H1 (cell line): ENCODE measurements around the gene ATP2B3. TPM values are rescaled to one million over a fixed set of nuclear protein-coding genes. Genes with fewer than 3 reads are reported as not detected.

Source experiments
- CTCF ChIA-PET: fragments of 300-600 bp; sonication (Branson Sonifier 250); formaldehyde crosslinking; loops from one replicate; lab custom pipeline; 2021; ENCODE audit not compliant: partially characterized antibody; lab: Charles Lee
- POLR2A ChIA-PET: fragments of 300-600 bp; sonication (Branson Sonifier 250); formaldehyde crosslinking; loops from one replicate; lab custom pipeline; 2021; ENCODE audit warnings: inconsistent platforms; ENCODE audit not compliant: partially characterized antibody; lab: Charles Lee
- DNase-seq, 2 experiments: peaks; one replicate each; pipeline versions ENCODE4 v3.0.0 to v3.0.0-alpha.2; 2010 to 2022; ENCODE audit warnings: low spot score in 2 of 2, low read depth in 1 of 2, mixed read lengths in 1 of 2
- FAIRE-seq: peaks from 2 replicates; lab custom pipeline; 2011; peaks lifted over from hg19 to GRCh38; lab: Jason Lieb, UNC
- H2AFZ ChIP-seq: 2 replicates; pipeline ENCODE4 v1.8.1; 2012; ENCODE audit warnings: low read length, inconsistent platforms
- H2AK5ac ChIP-seq: 2 replicates; pipeline ENCODE4 v1.6.1; 2013; ENCODE audit warnings: low read depth, low read length
- H2BK120ac ChIP-seq: replicated peaks from 2 replicates; pipeline ENCODE3; 2013; ENCODE audit warnings: low read depth, low read length, inconsistent platforms
- H2BK12ac ChIP-seq: 2 replicates; pipeline ENCODE4 v1.6.1; 2013; ENCODE audit warnings: low read depth, low read length
- H2BK15ac ChIP-seq: 2 replicates; pipeline ENCODE4 v1.6.1; 2013; ENCODE audit warnings: low read length
- H2BK20ac ChIP-seq: 2 replicates; pipeline ENCODE4 v1.6.1; 2013; ENCODE audit warnings: low read length
- H2BK5ac ChIP-seq: 2 replicates; pipeline ENCODE4 v1.6.1; 2013; ENCODE audit warnings: low read depth, low read length
- H3K14ac ChIP-seq: 2 replicates; pipeline ENCODE4 v1.6.1; 2013; ENCODE audit warnings: inconsistent platforms; ENCODE audit not compliant: insufficient read length
- H3K18ac ChIP-seq: 2 replicates; pipeline ENCODE4 v1.6.1; 2013; ENCODE audit warnings: low read length; ENCODE audit errors: extremely low read depth
- H3K23ac ChIP-seq: 2 replicates; pipeline ENCODE4 v1.6.1; 2013; ENCODE audit warnings: inconsistent platforms; ENCODE audit not compliant: insufficient read length
- H3K23me2 ChIP-seq: 2 replicates; pipeline ENCODE4 v1.6.1; 2013; ENCODE audit warnings: low read depth, low read length
- H3K27ac ChIP-seq: 2 replicates; pipeline ENCODE4 v1.6.1; 2011; ENCODE audit warnings: low read depth, low read length, inconsistent platforms
- H3K27me3 ChIP-seq, 4 experiments: replicated peaks in 1 of 4; 1 replicate in 1 of 4; 2 replicates in 3 of 4; pipeline versions ENCODE4 v1.6.1 to v1.8.1; 2011 to 2013; ENCODE audit warnings: low read length in 3 of 4, mild to moderate bottlenecking in 3 of 4, inconsistent platforms in 2 of 4, mixed read lengths in 2 of 4, moderate library complexity in 1 of 4; ENCODE audit not compliant: control insufficient read depth in 3 of 4, insufficient read depth in 3 of 4; ENCODE audit errors: extremely low read depth in 1 of 4
- H3K36me3 ChIP-seq, 4 experiments: 2 replicates each; pipeline versions ENCODE4 v1.6.1 to v1.8.1; 2011 to 2013; ENCODE audit warnings: mild to moderate bottlenecking in 4 of 4, low read length in 3 of 4, moderate library complexity in 2 of 4, control low read depth in 1 of 4, inconsistent platforms in 1 of 4; ENCODE audit not compliant: insufficient read depth in 4 of 4, control insufficient read depth in 2 of 4
- H3K4ac ChIP-seq: replicated peaks from 2 replicates; pipeline ENCODE3; 2013; ENCODE audit warnings: low read length, low read depth, mixed read lengths, inconsistent platforms; ENCODE audit not compliant: insufficient read length
- H3K4me1 ChIP-seq, 4 experiments: replicated peaks in 1 of 4; 1 replicate in 1 of 4; 2 replicates in 3 of 4; pipeline versions ENCODE4 v1.6.1 to v1.8.1; 2011 to 2013; ENCODE audit warnings: low read length in 3 of 4, inconsistent platforms in 2 of 4, mixed read lengths in 1 of 4; ENCODE audit not compliant: insufficient read depth in 4 of 4, control insufficient read depth in 3 of 4
- H3K4me2 ChIP-seq, 2 experiments: 2 replicates each; pipeline versions ENCODE4 v1.6.1 to v1.8.1; 2011 to 2013; ENCODE audit warnings: low read depth in 2 of 2, low read length in 2 of 2, control low read depth in 1 of 2, inconsistent platforms in 1 of 2, mild to moderate bottlenecking in 1 of 2; ENCODE audit not compliant: insufficient read depth in 1 of 2
- H3K4me3 ChIP-seq, 4 experiments: fragments of 200-600, 300-600 bp in 1 of 4; sonication (generic), shearing (Covaris generic), sonication (Bioruptor Twin) in 1 of 4; 2 replicates each; pipeline versions ENCODE4 v1.5.1 to v1.8.1; 2011 to 2016; ENCODE audit warnings: low read length in 4 of 4, low read depth in 3 of 4, control low read depth in 2 of 4, inconsistent platforms in 2 of 4, mild to moderate bottlenecking in 2 of 4, mixed read lengths in 1 of 4, moderate library complexity in 1 of 4; ENCODE audit not compliant: insufficient read depth in 2 of 4; ENCODE audit errors: extremely low read depth in 1 of 4
- H3K56ac ChIP-seq: replicated peaks from 2 replicates; pipeline ENCODE3; 2013; ENCODE audit warnings: low read depth, mild to moderate bottlenecking, mixed read lengths, low read length, inconsistent platforms; ENCODE audit not compliant: insufficient read length
- H3K79me1 ChIP-seq: 2 replicates; pipeline ENCODE4 v1.6.1; 2013; ENCODE audit warnings: low read depth, low read length, control low read depth
- H3K79me2 ChIP-seq, 2 experiments: 2 replicates each; pipeline versions ENCODE4 v1.6.1 to v1.8.1; 2012 to 2013; ENCODE audit warnings: low read length in 2 of 2, mild to moderate bottlenecking in 2 of 2, inconsistent platforms in 1 of 2; ENCODE audit not compliant: insufficient read depth in 2 of 2, control insufficient read depth in 1 of 2
- H3K9ac ChIP-seq, 4 experiments: replicated peaks in 1 of 4; 1 replicate in 1 of 4; 2 replicates in 3 of 4; pipeline versions ENCODE4 v1.6.1 to v1.8.1; 2011 to 2013; ENCODE audit warnings: low read depth in 3 of 4, low read length in 3 of 4, control low read depth in 2 of 4, mild to moderate bottlenecking in 2 of 4, moderate library complexity in 2 of 4, inconsistent platforms in 1 of 4; ENCODE audit errors: extremely low read depth in 1 of 4
- H3K9me3 ChIP-seq, 2 experiments: 2 replicates each; pipeline versions ENCODE4 v1.6.1 to v1.8.1; 2012 to 2013; ENCODE audit warnings: mild to moderate bottlenecking in 2 of 2, moderate library complexity in 2 of 2, control low read depth in 1 of 2, inconsistent platforms in 1 of 2, low read depth in 1 of 2, low read length in 1 of 2, mixed read lengths in 1 of 2; ENCODE audit not compliant: insufficient read depth in 2 of 2
- H4K20me1 ChIP-seq, 2 experiments: replicated peaks in 1 of 2; 2 replicates each; pipeline versions ENCODE3 to v1.8.1; 2011 to 2013; ENCODE audit warnings: inconsistent platforms in 2 of 2, low read length in 2 of 2, mild to moderate bottlenecking in 1 of 2; ENCODE audit not compliant: insufficient read depth in 2 of 2, control insufficient read depth in 1 of 2
- H4K5ac ChIP-seq: 2 replicates; pipeline ENCODE4 v1.6.1; 2013; ENCODE audit warnings: low read length, low read depth, mixed read lengths, inconsistent platforms; ENCODE audit not compliant: insufficient read length
- H4K8ac ChIP-seq: 2 replicates; pipeline ENCODE4 v1.8.0; 2013; ENCODE audit warnings: mild to moderate bottlenecking, moderate library complexity, low read length, inconsistent platforms; ENCODE audit not compliant: insufficient read depth; ENCODE audit errors: extremely low read depth
- H4K91ac ChIP-seq: replicated peaks from 2 replicates; pipeline ENCODE3; 2013; ENCODE audit warnings: low read length, mixed read lengths, inconsistent platforms; ENCODE audit not compliant: insufficient read length
- EGR1 ChIP-seq: IDR thresholded peaks from 2 replicates; pipeline ENCODE4 v1.6.1; 2011; ENCODE audit warnings: low read depth, low read length, borderline replicate concordance
- HDAC6 ChIP-seq: IDR thresholded peaks from one replicate; pipeline ENCODE4 v1.7.1; 2012; ENCODE audit warnings: low read depth, mild to moderate bottlenecking, inconsistent platforms, low read length, moderate library complexity
- JUN ChIP-seq: IDR thresholded peaks from 2 replicates; pipeline ENCODE4 v1.6.1; 2011; ENCODE audit warnings: low read depth, mild to moderate bottlenecking, improper control_type of control experiment, low read length
- JUND ChIP-seq: IDR thresholded peaks from 2 replicates; pipeline ENCODE4 v1.6.1; 2011; ENCODE audit warnings: mild to moderate bottlenecking, improper control_type of control experiment, low read length
- POLR2A ChIP-seq, 2 experiments: IDR thresholded peaks; 1 replicate in 1 of 2; 2 replicates in 1 of 2; pipeline ENCODE4 v1.6.1; 2011; ENCODE audit warnings: low read depth in 2 of 2, low read length in 2 of 2, mild to moderate bottlenecking in 2 of 2; ENCODE audit errors: control extremely low read depth in 1 of 2
- RNF2 ChIP-seq: fragments of 200-900, 300-1000 bp; sonication (generic); IDR thresholded peaks from 2 replicates; pipeline ENCODE4 v1.7.1; 2016; ENCODE audit warnings: borderline replicate concordance, low read depth, mild to moderate bottlenecking, antibody characterized with exemption, low read length; ENCODE audit not compliant: poor library complexity, severe bottlenecking; ENCODE audit errors: missing control alignments
- SP1 ChIP-seq: IDR thresholded peaks from 2 replicates; pipeline ENCODE4 v1.6.1; 2011; ENCODE audit warnings: low read depth, low read length
- TAF7 ChIP-seq: optimal IDR thresholded peaks from 2 replicates; pipeline ENCODE3; 2011; ENCODE audit warnings: low read depth, mild to moderate bottlenecking, inconsistent platforms, low read length, moderate library complexity, borderline replicate concordance
- TBP ChIP-seq: IDR thresholded peaks from 2 replicates; pipeline ENCODE4 v1.6.1; 2011; ENCODE audit warnings: low read depth, low read length, improper control_type of control experiment
- YY1 ChIP-seq: IDR thresholded peaks from 2 replicates; pipeline ENCODE4 v1.6.1; 2011; ENCODE audit warnings: low read depth, mild to moderate bottlenecking, low read length
- WGBS, 2 experiments: shearing (Covaris generic) in 1 of 2; methylation state at CpG; one replicate each; pipeline versions ENCODE4 v1.1.6 to v1.1.7; 2013 to 2015; ENCODE audit warnings: low lambda C conversion rate in 2 of 2, mixed read lengths in 2 of 2, inconsistent platforms in 1 of 2, low coverage in 1 of 2, missing lambda C conversion rate in 1 of 2; ENCODE audit not compliant: insufficient replicate concordance in 2 of 2, insufficient coverage in 1 of 2, insufficient read length in 1 of 2; ENCODE audit errors: extremely low coverage in 1 of 2, missing lambda C conversion rate in 1 of 2; 5-methylcytosine and 5-hydroxymethylcytosine counted together
- polyA plus RNA-seq, 7 experiments: library from polyadenylated mRNA; depleted of rRNA in 3 of 7; stranded (reverse) in 5 of 7; unstranded in 2 of 7; fragments of >200 nt in 5 of 7; fragments of 200-250 nt in 2 of 7; gene quantifications; 1 replicate in 5 of 7; 2 replicates in 1 of 7; 4 replicates in 1 of 7; pipeline versions ENCODE4 v1.2.1 to v1.2.3, GENCODE V29; 2011 to 2013; ENCODE audit warnings: missing spikeins in 2 of 7, mixed read lengths in 2 of 7
- total RNA-seq: library from RNA; stranded (reverse); fragmentation: NEBNext Ultra II Directional; extraction: Animal tissue kit (Norgen Biotek cat#: 25700); gene quantifications from 2 replicates; pipeline ENCODE4 v1.2.1, GENCODE V29; 2021

The ATP2B3 gene
- total and polyA plus RNA-seq, 2 of the 8 experiments (the other 6 are each of a cell fraction or from before 2014, with no cell fraction given) = 0.14 to 0.19 TPM

- H3K4ac ChIP-seq = no peak overlapping the region
- H2BK12ac ChIP-seq = no peak overlapping the region
- no peak overlapping the region for H2AFZ ChIP-seq
- H2BK20ac ChIP-seq = no peak overlapping the region
- CTCF ChIA-PET = interaction anchor here (0.6 to 3.0 kb wide), 2 partner anchors 9 to 30 kb away, joined by 3 to 12 read pairs; no protein-coding TSS in a partner anchor
- H3K36me3 ChIP-seq = no peaks in the 10 kb centered on the region
- H4K91ac ChIP-seq = no peak overlapping the region
- H2BK5ac ChIP-seq = no peak overlapping the region
- no peak overlapping the region for H3K4me3 ChIP-seq
- 85% methylated on average over 10 of the region's 20 CpGs; no CpG with 5 or more reads in 1 of the 2 experiments for WGBS, 2 experiments
- H2AK5ac ChIP-seq = no peak overlapping the region
- H2BK15ac ChIP-seq = no peak overlapping the region
- peaks cover 0 to 2% (median 0%) of the 10 kb centered on the region in 4 experiments; a peak in 2 of 7 replicates for H3K4me1 ChIP-seq
- no peak overlapping the region for H3K14ac ChIP-seq
- H4K8ac ChIP-seq = no peak overlapping the region
- no peaks in the 10 kb centered on the region for H3K9me3 ChIP-seq
- no peaks in the 10 kb centered on the region for H3K79me1 ChIP-seq
- no peak for TF ChIP-seq TBP
- no peak for TF ChIP-seq EGR1
- TF ChIP-seq RNF2 = no peak
- TF ChIP-seq HDAC6 = no peak
- TF ChIP-seq TAF7 = no peak
- no peak for TF ChIP-seq SP1
- TF ChIP-seq POLR2A (IDR thresholded peaks at IDR 0.05; ENCODE audit: control extremely low read depth in 1 of 2, low read depth in 2 of 2, low read length in 2 of 2) = no peak
- no peak for TF ChIP-seq JUND
- no peak for TF ChIP-seq YY1
- TF ChIP-seq JUN = no peak
- H3K27me3 ChIP-seq = no peaks in the 10 kb centered on the region
- H3K79me2 ChIP-seq = no peaks in the 10 kb centered on the region
- no peaks in the 10 kb centered on the region for H3K23me2 ChIP-seq
- H4K5ac ChIP-seq = no peak overlapping the region
- no peak overlapping the region for H3K4me2 ChIP-seq
- H3K23ac ChIP-seq = no peak overlapping the region
- H3K27ac ChIP-seq = no peak overlapping the region
- no peak for FAIRE-seq
- H3K18ac ChIP-seq = no peak overlapping the region
- H4K20me1 ChIP-seq = no peaks in the 10 kb centered on the region
- no peak for DNase-seq
- POLR2A ChIA-PET = interaction anchor here (0.6 kb wide), 1 partner anchor 376 kb away, joined by 3 read pairs; no protein-coding TSS in a partner anchor
- no peak overlapping the region for H3K56ac ChIP-seq
- no peak overlapping the region for H2BK120ac ChIP-seq
- H3K9ac ChIP-seq = no peak overlapping the region
Observed at GRCh38 chrX:153530411-153531129, 13.1 kb downstream of the ATP2B3 start.
